Cardiac fibroblast (primary cell): Measurements from ENCODE around the gene SCNN1G.

Source experiments
- DNase-seq, 2 donors: peaks; one replicate each; pipeline versions ENCODE4 v3.0.0 to v3.0.0-alpha.2; 2010; ENCODE audit warnings: low read depth in 2 of 2
- H3K4me3 ChIP-seq, 2 donors: replicated peaks in 1 of 2; 1 replicate in 1 of 2; 2 replicates in 1 of 2; pipeline ENCODE4 v1.5.1; 2011; ENCODE audit warnings: low read depth in 2 of 2, low read length in 2 of 2, mild to moderate bottlenecking in 2 of 2, moderate library complexity in 1 of 2
- CTCF ChIP-seq: IDR thresholded peaks from one replicate; pipeline ENCODE4 v1.5.1; 2011; ENCODE audit warnings: low read depth, mild to moderate bottlenecking, low read length, inconsistent platforms

Gene SCNN1G

GRCh38 chr16:23225109-23225508 lies 42.6 kb downstream of the SCNN1G start:
- TF ChIP-seq CTCF, result no peak
- DNase-seq, result no peak
- H3K4me3 ChIP-seq, result no peak overlapping the region

- no peak for TF ChIP-seq CTCF
- DNase-seq, result no peak
These were observed 43.1 kb downstream of the SCNN1G start for GRCh38 chr16:23225634-23226033.

GRCh38 chr16:23227529-23227928 lies 45.0 kb downstream of the SCNN1G start:
- H3K4me3 ChIP-seq, result no peak overlapping the region
- DNase-seq, result no peak
- TF ChIP-seq CTCF, result no peak

More at GRCh38 chr16:23225634-23226033, 43.1 kb downstream of the SCNN1G start:
- H3K4me3 ChIP-seq, result no peak overlapping the region

GRCh38 chr16:23229714-23230113 lies 47.2 kb downstream of the SCNN1G start:
- no peak overlapping the region for H3K4me3 ChIP-seq
- no peak for TF ChIP-seq CTCF
- DNase-seq, result no peak

- TF ChIP-seq CTCF, result no peak
- H3K4me3 ChIP-seq, result no peak overlapping the region
- DNase-seq, result no peak
These were observed 50.3 kb downstream of the SCNN1G start for GRCh38 chr16:23232806-23233205.

- TF ChIP-seq CTCF, result no peak
- no peak for DNase-seq
- no peak overlapping the region for H3K4me3 ChIP-seq
These were observed 52.6 kb downstream of the SCNN1G start for GRCh38 chr16:23235176-23235575.

- no peak for TF ChIP-seq CTCF
- DNase-seq, result no peak
- no peak overlapping the region for H3K4me3 ChIP-seq
These were observed 54.4 kb downstream of the SCNN1G start for GRCh38 chr16:23236983-23237382.
